Measurements from ENCODE around the gene RAB37. TPM values are rescaled to one million over a fixed set of nuclear protein-coding genes. Genes with fewer than 3 reads are reported as not detected.

The RAB37 gene
- total and polyA plus RNA-seq, 2 of the 8 experiments (the other 6 are each of a cell fraction or from before 2014, with no cell fraction given), result 5.5 to 6.1 TPM

DNA sequence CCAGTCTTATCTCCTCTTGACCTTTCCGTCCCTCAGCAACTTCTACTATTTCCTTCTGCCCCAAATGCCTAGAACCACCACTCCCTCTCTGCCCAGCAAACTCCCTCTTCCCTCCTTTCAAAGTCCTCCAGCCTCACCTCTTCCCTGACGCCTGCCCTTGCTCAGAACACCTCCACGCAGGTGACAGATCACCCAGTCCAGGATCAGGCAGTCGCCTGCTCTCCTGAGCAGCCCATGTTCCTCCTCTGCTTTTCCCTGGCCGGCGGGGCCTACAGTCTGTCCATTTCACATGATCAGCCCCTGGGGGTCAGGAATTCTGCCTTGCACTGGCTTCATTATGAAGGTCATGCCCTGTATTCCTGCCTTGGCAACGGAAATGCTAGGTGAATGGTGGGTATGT, 24.8 kb upstream of the RAB37 start (continued):
- no peak for TF ChIP-seq SRF (IDR thresholded peaks at IDR 0.05; ENCODE audit: low read depth, low read length)
- TF ChIP-seq RBBP5 (IDR thresholded peaks at IDR 0.05; ENCODE audit: borderline replicate concordance, low read depth, low read length), result no peak
- TF ChIP-seq RNF2 (IDR thresholded peaks at IDR 0.05; ENCODE audit: borderline replicate concordance, low read depth, low read length, missing control alignments, poor library complexity, severe bottlenecking), result no peak
- no peak for TF ChIP-seq JUN (IDR thresholded peaks at IDR 0.05; ENCODE audit: low read depth, low read length)
- no peak for TF ChIP-seq SP2 (IDR thresholded peaks at IDR 0.05; ENCODE audit: low read length)
- TF ChIP-seq YY1 (IDR thresholded peaks at IDR 0.05; ENCODE audit: low read depth, low read length), result no peak

All from H1 (cell line).